Measurements from ENCODE around the gene RAPGEF1. TPM values are rescaled to one million over a fixed set of nuclear protein-coding genes. Genes with fewer than 3 reads are reported as not detected.

RAPGEF1 gene
- total RNA-seq, 1 experiment from 2014 or later: 25.2 TPM

DNA sequence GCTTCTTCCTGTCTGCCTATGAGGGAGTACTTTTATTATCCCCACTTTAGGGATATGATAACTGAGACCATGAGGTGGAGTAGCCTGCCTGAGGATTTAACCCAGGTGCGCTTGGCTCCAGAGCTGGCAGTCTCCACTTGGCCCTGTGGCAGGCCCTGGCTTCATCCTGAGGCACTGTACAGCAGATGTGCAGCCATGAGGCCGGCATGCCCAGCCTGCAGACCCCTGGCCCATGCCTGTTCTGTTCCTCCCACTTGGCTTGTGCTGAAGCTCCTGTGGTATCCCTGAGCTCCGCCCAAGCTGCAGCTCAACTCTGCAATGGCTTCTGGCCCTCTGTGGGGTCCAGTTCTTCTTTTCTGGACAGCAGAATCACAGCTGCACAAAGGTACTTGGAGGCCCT, 31.8 kb upstream of the RAPGEF1 start:
- intact Hi-C loops (cut with micrococcal nuclease): no loop called here
- TF ChIP-seq EZH2phosphoT487 (IDR thresholded peaks at IDR 0.05; ENCODE audit: borderline replicate concordance, low read length) (no peak), EZH2 (IDR thresholded peaks at IDR 0.05; ENCODE audit: low read length, unreplicated experiment) (no peak)
- TF ChIP-seq, protein P1, sequence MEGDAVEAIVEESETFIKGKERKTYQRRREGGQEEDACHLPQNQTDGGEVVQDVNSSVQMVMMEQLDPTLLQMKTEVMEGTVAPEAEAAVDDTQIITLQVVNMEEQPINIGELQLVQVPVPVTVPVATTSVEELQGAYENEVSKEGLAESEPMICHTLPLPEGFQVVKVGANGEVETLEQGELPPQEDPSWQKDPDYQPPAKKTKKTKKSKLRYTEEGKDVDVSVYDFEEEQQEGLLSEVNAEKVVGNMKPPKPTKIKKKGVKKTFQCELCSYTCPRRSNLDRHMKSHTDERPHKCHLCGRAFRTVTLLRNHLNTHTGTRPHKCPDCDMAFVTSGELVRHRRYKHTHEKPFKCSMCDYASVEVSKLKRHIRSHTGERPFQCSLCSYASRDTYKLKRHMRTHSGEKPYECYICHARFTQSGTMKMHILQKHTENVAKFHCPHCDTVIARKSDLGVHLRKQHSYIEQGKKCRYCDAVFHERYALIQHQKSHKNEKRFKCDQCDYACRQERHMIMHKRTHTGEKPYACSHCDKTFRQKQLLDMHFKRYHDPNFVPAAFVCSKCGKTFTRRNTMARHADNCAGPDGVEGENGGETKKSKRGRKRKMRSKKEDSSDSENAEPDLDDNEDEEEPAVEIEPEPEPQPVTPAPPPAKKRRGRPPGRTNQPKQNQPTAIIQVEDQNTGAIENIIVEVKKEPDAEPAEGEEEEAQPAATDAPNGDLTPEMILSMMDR (conservative IDR thresholded peaks at IDR 0.05; ENCODE audit: low read depth, low read length): no peak
- Histone ChIP-seq H3K9ac (ENCODE audit: low read length) (no peak overlapping the region), H2AFZ (ENCODE audit: low read length) (no peak overlapping the region), H4K20me1 (ENCODE audit: low read length) (no peaks in the 10 kb centered on the region), H3K27ac (ENCODE audit: low read length) (no peak overlapping the region), H3K79me2 (ENCODE audit: low read length) (no peaks in the 10 kb centered on the region), H3K9me2 (replicated peaks; ENCODE audit: low read length) (no peaks in the 10 kb centered on the region), H3K4me3 (ENCODE audit: low read length) (no peak overlapping the region), H3F3A (ENCODE audit: low read length, unreplicated experiment) (no peaks in the 10 kb centered on the region), H3K36me3 (ENCODE audit: low read depth, low read length) (no peaks in the 10 kb centered on the region), H3K4me2 (ENCODE audit: low read length) (no peak overlapping the region), H3K27me3 (ENCODE audit: low read length) (0 out of 2 replicates have a peak, but pooled peaks cover 9% of the 10 kb centered on the region), H3K4me1 (ENCODE audit: insufficient read depth, low read length) (no peaks in the 10 kb centered on the region), H3K9me3 (ENCODE audit: low read length) (no peaks in the 10 kb centered on the region)
- ATAC-seq (no peak), DNase-seq (no peak)
- no TSS peak for BruUV-seq (replicated peaks)
- ChIA-PET POLR2A (ENCODE audit: unreplicated experiment) (no interaction called here), CTCF (no interaction called here)

DNA sequence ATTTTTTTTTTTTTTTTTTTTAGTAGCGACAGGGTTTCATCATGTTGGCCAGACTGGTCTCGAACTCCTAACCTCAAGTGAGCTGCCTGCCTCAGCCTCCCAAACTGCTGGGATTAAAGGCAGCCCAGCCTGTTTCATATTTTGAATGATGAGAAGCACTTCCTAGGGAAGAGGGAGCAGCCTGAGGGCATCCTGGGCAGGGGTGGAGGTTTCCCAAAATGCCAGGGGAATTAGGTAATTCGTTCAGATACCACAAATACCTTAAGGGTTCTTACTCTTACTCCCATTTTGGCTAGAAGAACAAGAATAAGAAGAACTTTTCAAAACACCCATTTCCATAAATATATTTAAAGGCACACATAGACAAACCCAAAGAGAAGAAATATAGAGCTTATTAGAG, 29.5 kb upstream of the RAPGEF1 start:
- intact Hi-C loops (cut with micrococcal nuclease): no loop called here
- no TSS peak for BruUV-seq (replicated peaks)
- no peak for TF ChIP-seq EZH2phosphoT487 (IDR thresholded peaks at IDR 0.05; ENCODE audit: borderline replicate concordance, low read length)
- no peak for TF ChIP-seq EZH2 (IDR thresholded peaks at IDR 0.05; ENCODE audit: low read length, unreplicated experiment)
- TF ChIP-seq, protein P1 (conservative IDR thresholded peaks at IDR 0.05; ENCODE audit: low read depth, low read length): no peak
- Histone ChIP-seq H3K9ac (ENCODE audit: low read length) (no peak overlapping the region), H3K4me2 (ENCODE audit: low read length) (no peak overlapping the region), H3K9me2 (replicated peaks; ENCODE audit: low read length) (no peaks in the 10 kb centered on the region), H4K20me1 (ENCODE audit: low read length) (no peaks in the 10 kb centered on the region), H3K36me3 (ENCODE audit: low read depth, low read length) (no peaks in the 10 kb centered on the region), H2AFZ (ENCODE audit: low read length) (no peak overlapping the region), H3F3A (ENCODE audit: low read length, unreplicated experiment) (no peaks in the 10 kb centered on the region), H3K79me2 (ENCODE audit: low read length) (no peaks in the 10 kb centered on the region), H3K9me3 (ENCODE audit: low read length) (no peaks in the 10 kb centered on the region), H3K27me3 (ENCODE audit: low read length) (0 out of 2 replicates have a peak, but pooled peaks cover 9% of the 10 kb centered on the region), H3K4me1 (ENCODE audit: insufficient read depth, low read length) (no peaks in the 10 kb centered on the region), H3K27ac (ENCODE audit: low read length) (no peak overlapping the region), H3K4me3 (ENCODE audit: low read length) (no peak overlapping the region)
- ChIA-PET CTCF (no interaction called here), POLR2A (ENCODE audit: unreplicated experiment) (no interaction called here)
- peak; percentile 56 for DNase-seq
- ATAC-seq: no peak

DNA sequence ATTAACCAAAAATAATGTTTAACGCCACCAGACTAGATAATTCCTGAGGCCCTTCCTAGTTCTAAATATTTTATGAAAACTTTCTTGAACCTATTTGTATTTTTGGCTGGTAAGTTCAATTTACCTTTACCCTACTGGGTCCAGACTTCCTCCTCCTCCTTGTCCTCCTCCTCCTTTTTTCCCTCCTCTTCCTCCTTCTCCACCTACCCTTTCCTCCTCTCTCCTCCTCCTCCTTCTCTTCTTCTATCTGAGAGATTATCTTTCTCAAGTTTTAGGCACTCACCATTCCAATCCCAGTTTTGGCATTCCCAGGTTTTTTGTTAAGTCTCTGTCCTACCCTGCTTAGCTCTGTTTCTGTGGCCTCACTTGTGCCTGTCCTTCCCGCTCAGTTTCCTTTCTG, 24.7 kb upstream of the RAPGEF1 start:
- Histone ChIP-seq H3K4me1 (ENCODE audit: insufficient read depth, low read length) (no peaks in the 10 kb centered on the region), H3K36me3 (ENCODE audit: low read depth, low read length) (no peaks in the 10 kb centered on the region), H3K9me3 (ENCODE audit: low read length) (no peaks in the 10 kb centered on the region), H4K20me1 (ENCODE audit: low read length) (no peaks in the 10 kb centered on the region), H3K4me2 (ENCODE audit: low read length) (no peak overlapping the region), H3K4me3 (ENCODE audit: low read length) (no peak overlapping the region), H3K27ac (ENCODE audit: low read length) (no peak overlapping the region), H3K79me2 (ENCODE audit: low read length) (no peaks in the 10 kb centered on the region), H3K9me2 (replicated peaks; ENCODE audit: low read length) (no peaks in the 10 kb centered on the region), H3K9ac (ENCODE audit: low read length) (no peak overlapping the region), H3F3A (ENCODE audit: low read length, unreplicated experiment) (no peaks in the 10 kb centered on the region), H2AFZ (ENCODE audit: low read length) (no peak overlapping the region), H3K27me3 (ENCODE audit: low read length) (no peaks in the 10 kb centered on the region)
- ATAC-seq: no peak
- DNase-seq: no peak
- intact Hi-C loops (cut with micrococcal nuclease): no loop called here
- TF ChIP-seq, protein P1 (conservative IDR thresholded peaks at IDR 0.05; ENCODE audit: low read depth, low read length): no peak
- TF ChIP-seq EZH2phosphoT487 (IDR thresholded peaks at IDR 0.05; ENCODE audit: borderline replicate concordance, low read length) (no peak), EZH2 (IDR thresholded peaks at IDR 0.05; ENCODE audit: low read length, unreplicated experiment) (no peak)
- BruUV-seq (replicated peaks): no TSS peak
- ChIA-PET POLR2A (ENCODE audit: unreplicated experiment) (no interaction called here), CTCF (interaction anchor here (1.2 kb wide), 1 partner anchor 472 kb away, joined by 4 read pairs; no protein-coding TSS in a partner anchor)

All from PC-3 (cell line).